Gastroesophageal sphincter (tissue), 3 donors: ENCODE results near the gene UPK2.

ENCODE experiments used
- POLR2A ChIP-seq, 2 donors: fragments of 450-650 bp; IDR thresholded peaks; one replicate each; pipeline ENCODE4 v1.6.1; 2017; ENCODE audit warnings: antibody characterized with exemption in 2 of 2, mild to moderate bottlenecking in 2 of 2, moderate library complexity in 1 of 2
- TF ChIP-seq, protein P1 (sequence below), 4 experiments: fragments of 200-600 bp in 2 of 4; fragments of 450-650 bp in 2 of 4; sonication (generic) in 1 of 4; IDR thresholded peaks; one replicate each; pipeline ENCODE4 v1.5.1; 2017 to 2019; ENCODE audit warnings: antibody characterized with exemption in 4 of 4, mild to moderate bottlenecking in 2 of 4, moderate library complexity in 2 of 4

DNA sequence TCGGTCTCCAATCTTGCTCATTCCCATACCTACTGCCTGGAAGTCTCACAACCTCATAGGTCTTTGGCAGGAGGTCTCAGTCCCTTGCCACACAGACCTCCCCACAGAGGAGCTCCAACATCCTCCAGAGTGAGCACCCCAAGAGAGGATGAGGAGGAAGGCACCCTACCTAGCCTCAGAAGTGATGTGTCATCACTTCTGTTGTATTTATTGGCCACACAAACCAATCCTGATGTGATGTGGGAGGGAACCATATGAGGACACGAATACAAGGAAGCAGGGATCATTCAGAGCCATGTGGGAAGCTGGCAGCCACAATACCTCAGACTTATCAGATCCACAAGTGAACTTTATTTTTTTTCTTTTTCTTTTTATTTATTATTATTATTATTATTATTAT, 9.0 kb upstream of the UPK2 start:
- TF ChIP-seq, protein P1, sequence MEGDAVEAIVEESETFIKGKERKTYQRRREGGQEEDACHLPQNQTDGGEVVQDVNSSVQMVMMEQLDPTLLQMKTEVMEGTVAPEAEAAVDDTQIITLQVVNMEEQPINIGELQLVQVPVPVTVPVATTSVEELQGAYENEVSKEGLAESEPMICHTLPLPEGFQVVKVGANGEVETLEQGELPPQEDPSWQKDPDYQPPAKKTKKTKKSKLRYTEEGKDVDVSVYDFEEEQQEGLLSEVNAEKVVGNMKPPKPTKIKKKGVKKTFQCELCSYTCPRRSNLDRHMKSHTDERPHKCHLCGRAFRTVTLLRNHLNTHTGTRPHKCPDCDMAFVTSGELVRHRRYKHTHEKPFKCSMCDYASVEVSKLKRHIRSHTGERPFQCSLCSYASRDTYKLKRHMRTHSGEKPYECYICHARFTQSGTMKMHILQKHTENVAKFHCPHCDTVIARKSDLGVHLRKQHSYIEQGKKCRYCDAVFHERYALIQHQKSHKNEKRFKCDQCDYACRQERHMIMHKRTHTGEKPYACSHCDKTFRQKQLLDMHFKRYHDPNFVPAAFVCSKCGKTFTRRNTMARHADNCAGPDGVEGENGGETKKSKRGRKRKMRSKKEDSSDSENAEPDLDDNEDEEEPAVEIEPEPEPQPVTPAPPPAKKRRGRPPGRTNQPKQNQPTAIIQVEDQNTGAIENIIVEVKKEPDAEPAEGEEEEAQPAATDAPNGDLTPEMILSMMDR (IDR thresholded peaks at IDR 0.05): no peak
- TF ChIP-seq POLR2A (IDR thresholded peaks at IDR 0.05): no peak
